Aorta (tissue), 5 donors: ENCODE results near the gene ARL8B. TPM values are rescaled to one million over a fixed set of nuclear protein-coding genes. Genes with fewer than 3 reads are reported as not detected.

Source experiments
- ATAC-seq: fragments of 200-7000 bp; cut with Tn5 transposase; one replicate; pipeline ENCODE4 v1.9.1; 2022; ENCODE audit warnings: moderate library complexity; ENCODE audit not compliant: low FRiP score
- DNase-seq, 2 donors: peaks; one replicate each; pipeline ENCODE4 v3.0.0-alpha.2; 2020
- H3K27ac ChIP-seq, 2 donors: one replicate each; pipeline ENCODE4 v1.5.1; 2013; ENCODE audit warnings: low read length in 2 of 2, mild to moderate bottlenecking in 2 of 2, moderate library complexity in 2 of 2, control low read depth in 1 of 2, inconsistent platforms in 1 of 2, low read depth in 1 of 2
- H3K27me3 ChIP-seq, 2 donors: one replicate each; pipeline ENCODE4 v1.6.1; 2013; ENCODE audit warnings: control low read depth in 1 of 2, low read length in 1 of 2, mild to moderate bottlenecking in 1 of 2, moderate library complexity in 1 of 2; ENCODE audit not compliant: insufficient read depth in 2 of 2, control insufficient read depth in 1 of 2
- H3K36me3 ChIP-seq, 2 donors: one replicate each; pipeline ENCODE4 v1.6.1; 2013; ENCODE audit warnings: control low read depth in 1 of 2, low read length in 1 of 2, mild to moderate bottlenecking in 1 of 2; ENCODE audit not compliant: insufficient read depth in 2 of 2, control insufficient read depth in 1 of 2
- H3K4me1 ChIP-seq, 2 donors: one replicate each; pipeline ENCODE4 v1.6.1; 2013; ENCODE audit warnings: low read length in 2 of 2, control low read depth in 1 of 2, mild to moderate bottlenecking in 1 of 2, moderate library complexity in 1 of 2; ENCODE audit not compliant: insufficient read depth in 2 of 2, control insufficient read depth in 1 of 2
- H3K4me3 ChIP-seq, 2 donors: one replicate each; pipeline ENCODE4 v1.5.1; 2013; ENCODE audit warnings: low read length in 2 of 2, control low read depth in 1 of 2, mild to moderate bottlenecking in 1 of 2
- H3K9me3 ChIP-seq: one replicate; pipeline ENCODE4 v1.6.1; 2013; ENCODE audit warnings: mild to moderate bottlenecking, low read length; ENCODE audit not compliant: control insufficient read depth
- WGBS, 2 donors: extraction: QIAGEN DNeasy Blood & Tissue Kit; methylation state at CpG; one replicate each; pipeline ENCODE4 v1.1.7; 2013; 5-methylcytosine and 5-hydroxymethylcytosine counted together
- intact Hi-C, 2 donors: fragments of 100-400 bp; cut with DNase I; formaldehyde crosslinking; loops; one replicate each; pipeline versions ENCODE4 v1.14.2 to v1.15.0; 2022
- polyA plus RNA-seq, 2 donors: library from polyadenylated mRNA; stranded (reverse); fragments of 200-250 nt; gene quantifications; one replicate each; pipeline ENCODE4 v1.2.3, GENCODE V29; 2013
- total RNA-seq, 2 donors: library from RNA; stranded (reverse); fragmentation: NEBNext Ultra II Directional; extraction: Animal tissue kit (Norgen Biotek cat#: 25700); gene quantifications; one replicate each; pipeline ENCODE4 v1.2.1, GENCODE V29; 2021
- donor health status: healthy with polysubstance abuse.
- donor health status: Bipolar disorder and iron deficiency.
- donor health status: DM: no; HTN: no; CAD: no.
- donor health status: DM: no; HTN: no; CAD: no.
- donor health status: DM: yes; HTN: yes; CAD: no.

The ARL8B gene
- total and polyA plus RNA-seq, 4 donors, result 44.1 to 61.3 (median 54.8) TPM

DNA sequence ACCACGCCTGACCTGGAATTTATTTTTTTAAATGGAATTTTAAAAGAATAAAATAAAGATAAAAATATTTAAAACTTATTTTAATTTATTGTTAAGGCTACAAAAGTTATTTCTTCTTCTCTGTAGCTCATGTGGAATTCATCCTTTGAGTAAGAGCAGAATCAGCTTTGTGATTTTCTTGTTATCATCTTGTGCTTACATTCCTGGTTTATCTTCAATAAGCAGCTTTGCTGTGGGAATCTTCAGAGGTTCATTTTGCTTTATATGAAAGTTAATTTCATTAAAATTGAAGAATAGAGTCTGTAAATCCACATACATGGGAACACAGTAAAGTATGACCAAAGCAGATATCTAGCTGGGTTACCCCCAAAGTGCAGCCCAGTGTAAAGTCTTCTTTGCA, 35.4 kb upstream of the ARL8B start:
- H3K4me1 ChIP-seq, result no peaks in the 10 kb centered on the region
- no peaks in the 10 kb centered on the region for H3K36me3 ChIP-seq
- DNase-seq (no peak), ATAC-seq (no peak)
- intact Hi-C loops, result no loop called here
- H3K9me3 ChIP-seq, result no peaks in the 10 kb centered on the region
- WGBS, 2 donors, result 87 to 97% methylated on average over 1 of the region's 1 CpG
- H3K27me3 ChIP-seq, result no peaks in the 10 kb centered on the region
- H3K27ac ChIP-seq, result no peak overlapping the region
- H3K4me3 ChIP-seq, result no peak overlapping the region

DNA sequence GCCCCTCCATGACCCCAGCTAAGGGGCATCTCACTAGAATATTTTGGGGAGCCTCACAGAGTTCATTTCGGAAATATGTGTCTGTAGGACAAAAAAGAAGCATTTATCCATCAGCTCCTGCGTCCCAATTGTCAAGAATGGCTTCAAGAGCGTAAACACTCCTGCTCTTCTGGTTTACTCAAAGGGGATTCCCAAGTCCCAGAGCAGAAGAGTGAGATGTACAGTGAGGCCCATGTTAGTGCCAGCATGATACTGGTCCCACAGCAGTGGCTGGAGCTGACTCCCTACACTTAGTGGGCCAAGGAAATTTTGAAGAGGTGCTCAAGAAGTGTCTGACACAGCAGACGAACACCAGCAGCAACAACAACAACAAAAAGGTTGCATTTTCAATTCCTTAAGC, 34.9 kb upstream of the ARL8B start:
- no peak overlapping the region for H3K27ac ChIP-seq
- no peaks in the 10 kb centered on the region for H3K9me3 ChIP-seq
- no peaks in the 10 kb centered on the region for H3K36me3 ChIP-seq
- intact Hi-C loops, result no loop called here
- ATAC-seq (no peak), DNase-seq (no peak)
- no peaks in the 10 kb centered on the region for H3K27me3 ChIP-seq
- no peak overlapping the region for H3K4me3 ChIP-seq
- 69 to 75% methylated on average over 4 of the region's 4 CpGs for WGBS, 2 donors
- no peaks in the 10 kb centered on the region for H3K4me1 ChIP-seq

DNA sequence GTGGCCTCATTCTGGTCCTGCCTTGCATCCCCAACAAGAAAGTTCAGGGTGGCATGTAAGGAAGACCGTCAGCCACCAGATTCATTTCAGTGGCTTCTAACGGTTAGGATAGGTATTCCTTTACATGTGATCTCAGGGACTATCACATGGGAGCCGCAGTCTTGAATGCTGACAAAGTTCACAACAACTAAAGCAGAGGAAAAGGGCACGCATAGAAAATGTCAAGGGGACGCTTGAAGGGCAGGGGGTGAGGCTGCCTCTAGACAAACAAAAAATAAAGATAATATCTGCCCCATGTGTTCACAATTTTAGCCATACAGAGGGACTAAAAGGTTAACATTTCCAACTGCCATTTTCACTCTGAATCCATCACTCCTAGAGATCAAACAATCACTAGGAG, 31.9 kb upstream of the ARL8B start:
- Histone ChIP-seq H3K27ac (no peak overlapping the region), H3K4me3 (no peak overlapping the region), H3K9me3 (no peaks in the 10 kb centered on the region), H3K36me3 (no peaks in the 10 kb centered on the region), H3K27me3 (no peaks in the 10 kb centered on the region), H3K4me1 (no peaks in the 10 kb centered on the region)
- intact Hi-C loops, result no loop called here
- WGBS, 2 donors, result 75 to 78% methylated on average over 5 of the region's 5 CpGs
- DNase-seq (no peak), ATAC-seq (no peak)

DNA sequence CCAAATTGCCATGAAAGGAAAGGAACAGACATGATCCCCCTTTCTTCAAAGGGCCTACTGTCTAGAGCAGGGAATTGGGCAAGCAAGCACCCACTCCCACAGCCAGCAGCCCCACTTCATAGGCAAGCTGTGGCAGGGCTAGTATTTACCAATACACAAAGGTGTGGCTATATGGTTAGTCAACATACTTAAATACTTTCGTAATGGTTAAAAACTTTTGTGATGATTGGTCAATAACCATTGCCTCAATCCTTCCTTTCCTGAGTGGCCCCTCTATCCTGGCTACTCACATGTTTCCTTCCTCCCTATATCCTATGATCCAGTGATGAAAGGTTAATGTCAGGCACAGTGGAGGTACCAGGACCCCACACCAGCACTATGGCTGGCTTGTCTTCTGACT, 30.1 kb upstream of the ARL8B start:
- WGBS, 2 donors, result 92 to 100% methylated on average over 1 of the region's 1 CpG
- H3K4me3 ChIP-seq, result no peak overlapping the region
- intact Hi-C loops, result no loop called here
- ATAC-seq, result no peak
- H3K36me3 ChIP-seq, result no peaks in the 10 kb centered on the region
- H3K27ac ChIP-seq, result no peak overlapping the region
- no peaks in the 10 kb centered on the region for H3K4me1 ChIP-seq
- no peaks in the 10 kb centered on the region for H3K27me3 ChIP-seq
- no peaks in the 10 kb centered on the region for H3K9me3 ChIP-seq
- DNase-seq, result no peak

DNA sequence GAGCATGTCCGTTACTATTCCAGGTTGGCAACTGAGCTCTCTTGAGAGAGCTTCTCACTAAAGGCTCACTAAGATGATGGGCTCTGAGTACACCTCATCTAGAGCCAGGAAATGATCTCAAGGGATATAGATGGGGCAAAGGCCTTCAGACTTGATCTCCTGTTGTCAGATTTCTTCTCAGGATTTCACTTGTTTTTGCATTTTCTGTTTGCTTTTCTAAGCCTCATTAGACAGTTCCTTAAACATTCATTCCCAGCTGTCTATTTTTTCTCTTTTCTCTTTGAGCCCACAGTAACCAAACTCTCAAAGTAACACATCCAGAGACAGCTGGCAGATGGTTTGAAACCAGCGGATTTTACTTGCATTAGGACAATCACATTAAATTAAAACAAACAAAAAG, 28.4 kb upstream of the ARL8B start:
- Histone ChIP-seq H3K4me1 (no peaks in the 10 kb centered on the region), H3K4me3 (no peak overlapping the region), H3K36me3 (no peaks in the 10 kb centered on the region), H3K27me3 (no peaks in the 10 kb centered on the region), H3K9me3 (no peaks in the 10 kb centered on the region), H3K27ac (no peak overlapping the region)
- intact Hi-C loops, result no loop called here
- 82 to 83% methylated on average over 2 of the region's 2 CpGs for WGBS, 2 donors
- ATAC-seq (no peak), DNase-seq (no peak)

DNA sequence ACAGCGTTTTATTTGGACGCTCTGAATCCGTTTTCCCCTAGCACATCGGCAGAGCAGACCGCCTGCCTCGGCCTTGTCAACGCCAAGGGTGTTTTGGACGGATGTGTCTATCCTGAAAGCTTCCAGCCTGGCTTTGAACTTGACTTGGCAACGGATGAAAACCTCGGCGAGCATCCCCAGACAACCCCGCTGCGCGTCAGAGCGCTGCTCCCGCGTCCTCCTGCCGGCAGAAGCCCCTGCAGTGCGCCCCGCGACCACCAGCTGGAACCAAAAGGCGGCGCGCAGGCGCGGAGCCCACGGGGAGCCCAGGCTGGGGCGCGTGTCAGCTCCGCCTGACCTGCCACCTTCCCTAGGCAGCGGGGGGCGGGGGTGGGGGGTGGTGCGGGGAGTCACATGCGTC, 26.2 kb upstream of the ARL8B start:
- peak; percentile 54 for ATAC-seq
- Histone ChIP-seq H3K4me3 (no peak overlapping the region), H3K4me1 (no peaks in the 10 kb centered on the region), H3K27ac (no peak overlapping the region), H3K9me3 (no peaks in the 10 kb centered on the region), H3K27me3 (no peaks in the 10 kb centered on the region), H3K36me3 (no peaks in the 10 kb centered on the region)
- WGBS, 2 donors, result 2 to 3% methylated on average over 34 of the region's 34 CpGs
- intact Hi-C loops, result no loop called here
- no peak for DNase-seq

DNA sequence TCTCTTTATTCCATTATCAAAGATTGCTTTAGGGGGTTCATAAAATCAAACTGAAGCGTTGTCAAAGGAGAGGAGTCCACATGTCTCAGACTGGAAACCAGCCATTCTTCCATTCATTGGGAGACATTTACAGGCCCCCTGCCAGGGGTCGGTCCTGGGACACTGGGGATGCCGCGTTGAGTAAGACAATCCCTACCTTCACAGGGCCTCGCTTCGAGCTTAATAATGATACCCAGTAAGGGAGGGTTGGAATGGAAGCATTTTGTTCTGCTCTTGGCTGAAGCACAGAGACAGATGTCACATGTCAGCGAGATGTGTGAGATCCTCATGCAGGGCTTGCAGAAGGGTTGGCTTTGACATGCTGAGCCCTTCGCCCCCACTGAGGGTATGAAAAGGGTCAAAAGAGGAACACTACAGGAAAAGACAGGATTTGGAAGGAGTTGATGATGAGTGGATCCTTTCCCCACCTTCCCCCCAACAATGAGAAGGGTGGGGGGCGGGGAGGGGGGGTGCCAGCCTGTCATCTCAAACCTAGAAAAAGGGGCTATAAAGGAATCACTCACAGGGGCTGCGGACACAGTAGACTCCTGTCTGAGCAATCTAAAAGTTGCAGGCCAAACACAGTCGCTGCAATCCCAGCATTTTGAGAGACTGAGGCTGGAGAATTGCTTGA, 25.6 kb upstream of the ARL8B start:
- Histone ChIP-seq H3K9me3 (no peaks in the 10 kb centered on the region), H3K4me3 (no peak overlapping the region), H3K4me1 (no peaks in the 10 kb centered on the region), H3K27me3 (no peaks in the 10 kb centered on the region), H3K27ac (no peak overlapping the region), H3K36me3 (no peaks in the 10 kb centered on the region)
- 69 to 75% methylated on average over 11 of the region's 11 CpGs for WGBS, 2 donors
- no peak for ATAC-seq
- no peak for DNase-seq
- intact Hi-C loops, result no loop called here

DNA sequence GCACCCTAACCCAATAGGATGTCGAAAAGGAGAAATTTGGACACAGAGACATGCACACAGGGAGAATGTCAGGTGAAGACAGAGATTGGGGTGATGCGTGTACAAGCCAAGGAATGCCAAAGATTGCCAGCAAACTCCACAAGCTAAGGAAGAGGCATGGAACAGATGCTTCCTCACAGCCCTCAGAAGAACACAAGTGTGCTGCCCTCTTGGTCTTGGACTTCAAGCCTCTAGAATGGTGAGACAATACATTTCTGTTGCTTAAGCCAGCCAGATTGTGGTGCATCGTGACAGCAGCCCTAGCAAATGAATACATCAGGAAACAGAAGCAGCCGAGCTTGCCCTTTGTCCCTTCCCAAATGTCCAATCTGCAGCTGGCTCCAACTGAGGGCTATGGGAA, 23.7 kb upstream of the ARL8B start:
- no peak for ATAC-seq
- Histone ChIP-seq H3K4me1 (no peaks in the 10 kb centered on the region), H3K27me3 (no peaks in the 10 kb centered on the region), H3K36me3 (no peaks in the 10 kb centered on the region), H3K27ac (no peak overlapping the region), H3K9me3 (no peaks in the 10 kb centered on the region), H3K4me3 (no peak overlapping the region)
- intact Hi-C loops, result no loop called here
- WGBS, 2 donors, result 65 to 71% methylated on average over 4 of the region's 4 CpGs
- no peak for DNase-seq

DNA sequence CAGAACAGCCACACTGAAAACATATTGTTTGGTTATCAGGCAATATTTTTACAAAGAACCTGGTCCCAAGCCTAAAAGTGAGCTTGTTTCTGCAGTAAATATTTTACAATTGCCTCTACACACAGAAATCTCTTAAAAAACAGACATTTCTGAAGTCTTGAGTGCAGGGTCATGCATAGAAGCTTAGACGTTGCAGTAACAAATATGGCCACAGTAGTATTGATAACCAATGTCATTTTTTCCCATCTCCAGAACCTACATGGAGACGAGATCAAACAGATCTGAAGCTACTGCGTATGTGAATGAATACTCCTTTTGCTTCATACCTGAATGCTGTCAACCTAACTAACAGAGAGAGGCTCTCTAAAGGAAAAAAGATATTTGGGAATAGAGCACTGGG, 19.6 kb upstream of the ARL8B start:
- 69 to 79% methylated on average over 3 of the region's 3 CpGs for WGBS, 2 donors
- intact Hi-C loops, result no loop called here
- Histone ChIP-seq H3K4me3 (no peak overlapping the region), H3K36me3 (no peaks in the 10 kb centered on the region), H3K9me3 (no peaks in the 10 kb centered on the region), H3K4me1 (no peaks in the 10 kb centered on the region), H3K27ac (no peak overlapping the region), H3K27me3 (no peaks in the 10 kb centered on the region)
- ATAC-seq (no peak), DNase-seq (no peak)
